ENCODE measurements around the gene TRIM37. TPM values are rescaled to one million over a fixed set of nuclear protein-coding genes. Genes with fewer than 3 reads are reported as not detected.

The TRIM37 gene
- total and polyA plus RNA-seq, 2 of the 8 experiments (the other 6 are each of a cell fraction or from before 2014, with no cell fraction given): 38.2 to 57.0 TPM

- Histone ChIP-seq H3K56ac (replicated peaks; ENCODE audit: insufficient read length, low read depth, low read length) (no peak overlapping the region), H2BK15ac (ENCODE audit: low read length) (no peak overlapping the region), H3K79me1 (ENCODE audit: low read depth, low read length) (no peaks in the 10 kb centered on the region), H2AK5ac (ENCODE audit: low read depth, low read length) (no peak overlapping the region), H3K14ac (ENCODE audit: insufficient read length) (no peak overlapping the region), H3K79me2 (ENCODE audit: control insufficient read depth in 1 of 2, insufficient read depth in 2 of 2, low read length in 2 of 2) (no peaks in the 10 kb centered on the region), H4K91ac (replicated peaks; ENCODE audit: insufficient read length, low read length) (no peak overlapping the region), H3K23ac (ENCODE audit: insufficient read length) (no peak overlapping the region), H3K36me3 (ENCODE audit: control insufficient read depth in 2 of 4, insufficient read depth in 4 of 4, low read length in 3 of 4) (peaks cover 0 to 8% (median 0%) of the 10 kb centered on the region in 4 experiments; a peak in 2 of 8 replicates), H2BK5ac (ENCODE audit: low read depth, low read length) (no peak overlapping the region), H2BK12ac (ENCODE audit: low read depth, low read length) (no peak overlapping the region), H3K23me2 (ENCODE audit: low read depth, low read length) (no peaks in the 10 kb centered on the region), H4K5ac (ENCODE audit: insufficient read length, low read depth, low read length) (no peak overlapping the region), H3K4me3 (ENCODE audit: extremely low read depth in 1 of 4, insufficient read depth in 2 of 4, low read depth in 3 of 4, low read length in 4 of 4) (no peak overlapping the region), H4K8ac (ENCODE audit: extremely low read depth, insufficient read depth, low read length) (no peak overlapping the region), H3K18ac (ENCODE audit: extremely low read depth, low read length) (no peak overlapping the region), H3K9me3 (ENCODE audit: insufficient read depth in 2 of 2, low read depth in 1 of 2, low read length in 1 of 2) (no peaks in the 10 kb centered on the region), H4K20me1 (replicated peaks in 1 of 2; ENCODE audit: control insufficient read depth in 1 of 2, insufficient read depth in 2 of 2, low read length in 2 of 2) (no peaks in the 10 kb centered on the region), H3K27me3 (replicated peaks in 1 of 4; ENCODE audit: control insufficient read depth in 3 of 4, extremely low read depth in 1 of 4, insufficient read depth in 3 of 4, low read length in 3 of 4) (no peaks in the 10 kb centered on the region), H2BK120ac (replicated peaks; ENCODE audit: low read depth, low read length) (no peak overlapping the region), H3K27ac (ENCODE audit: low read depth, low read length) (no peak overlapping the region), H3K9ac (replicated peaks in 1 of 4; ENCODE audit: extremely low read depth in 1 of 4, low read depth in 3 of 4, low read length in 3 of 4) (no peak overlapping the region), H2AFZ (ENCODE audit: low read length) (no peak overlapping the region), H2BK20ac (ENCODE audit: low read length) (no peak overlapping the region), H3K4me2 (ENCODE audit: insufficient read depth in 1 of 2, low read depth in 2 of 2, low read length in 2 of 2) (no peak overlapping the region), H3K4ac (replicated peaks; ENCODE audit: insufficient read length, low read depth, low read length) (no peak overlapping the region), H3K4me1 (replicated peaks in 1 of 4; ENCODE audit: control insufficient read depth in 3 of 4, insufficient read depth in 4 of 4, low read length in 3 of 4) (peaks cover 0 to 6% (median 2%) of the 10 kb centered on the region in 4 experiments; a peak in 2 of 7 replicates)
- CTCF ChIA-PET (ENCODE audit: partially characterized antibody): no interaction called here
- DNase-seq (ENCODE audit: low read depth in 1 of 2, low spot score in 2 of 2) (no peak), FAIRE-seq (no peak)
- WGBS, 2 experiments (ENCODE audit: extremely low coverage in 1 of 2, insufficient coverage in 1 of 2, insufficient read length in 1 of 2, insufficient replicate concordance in 2 of 2, low coverage in 1 of 2, low lambda C conversion rate in 2 of 2, missing lambda C conversion rate in 1 of 2): 94% methylated on average over 3 of the region's 3 CpGs; no CpG with 5 or more reads in 1 of the 2 experiments
- TF ChIP-seq POLR2A (IDR thresholded peaks at IDR 0.05; ENCODE audit: control extremely low read depth in 1 of 2, low read depth in 2 of 2, low read length in 2 of 2) (no peak), SIX5 (IDR thresholded peaks at IDR 0.05; ENCODE audit: low read depth, low read length) (no peak), TAF1 (IDR thresholded peaks at IDR 0.05; ENCODE audit: low read depth, low read length) (no peak), GTF2F1 (IDR thresholded peaks at IDR 0.05; ENCODE audit: borderline replicate concordance, low read depth, low read length) (no peak), BRCA1 (IDR thresholded peaks at IDR 0.05; ENCODE audit: low read depth, low read length) (no peak), CTBP2 (IDR thresholded peaks at IDR 0.05; ENCODE audit: borderline replicate concordance, insufficient read depth, insufficient read length, low read length) (no peak), NRF1 (IDR thresholded peaks at IDR 0.05; ENCODE audit: low read depth, low read length) (no peak), EGR1 (IDR thresholded peaks at IDR 0.05; ENCODE audit: borderline replicate concordance, low read depth, low read length) (no peak), KDM1A (IDR thresholded peaks at IDR 0.05; ENCODE audit: borderline replicate concordance, low read length) (no peak), SIN3A (conservative IDR thresholded peaks at IDR 0.05 in 1 of 2, IDR thresholded peaks at IDR 0.05 in 1 of 2; ENCODE audit: low read depth in 1 of 2, low read length in 2 of 2) (no peak)
- POLR2A ChIA-PET (ENCODE audit: partially characterized antibody): no interaction called here
These were observed 124.1 kb downstream of the TRIM37 start for GRCh38 chr17:58982626-58983025.

All from H1 (cell line).